Measurements from ENCODE around the gene CRTC3.
"Not testable (repeated sequence)": the region's sequence is repeated elsewhere in the genome, so short reads cannot be mapped to it uniquely, and the experiment has no call there.

The CRTC3 gene

DNA sequence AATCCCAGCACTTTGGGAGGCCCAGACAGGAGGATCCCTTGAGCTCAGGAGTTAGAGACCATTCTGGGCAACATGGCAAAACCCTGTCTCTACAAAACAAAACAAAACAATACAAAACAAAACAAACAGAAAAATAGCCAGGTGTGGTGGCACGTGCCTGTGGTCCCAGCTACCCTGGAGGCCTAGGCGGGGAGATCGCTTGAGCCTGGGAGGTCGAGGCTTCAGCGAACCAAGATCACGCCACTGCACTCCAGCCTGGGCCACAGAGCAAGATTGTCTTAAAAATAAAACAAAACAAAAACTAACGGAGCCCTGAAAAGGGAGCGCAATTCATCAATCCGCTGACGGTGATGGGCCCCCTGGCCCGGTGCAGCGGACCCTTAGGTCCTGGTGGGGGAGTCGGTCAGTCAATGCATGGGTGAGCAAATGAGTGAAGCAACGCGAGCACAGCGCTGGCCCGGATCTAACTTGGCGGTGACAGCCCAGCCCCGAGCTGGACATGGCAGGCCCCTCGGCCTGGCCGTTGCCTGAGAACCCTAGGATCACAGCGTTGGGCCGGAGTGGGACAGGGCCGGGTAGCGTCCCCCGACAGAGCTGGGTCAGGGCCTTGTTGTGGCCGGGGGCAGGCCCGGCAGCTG lies 135.0 kb downstream of the CRTC3 start:
- DNase-seq (ENCODE audit: extremely low spot score): no peak
- ChIA-PET POLR2A (interaction anchor here (1.4 kb wide), 1 partner anchor 9 kb away, joined by 3 read pairs; no protein-coding TSS in a partner anchor), CTCF (interaction anchor here (0.7 kb wide), 2 partner anchors 268 to 338 kb away, joined by 3 to 4 read pairs; no protein-coding TSS in a partner anchor)
- TF ChIP-seq L3MBTL2 (conservative IDR thresholded peaks at IDR 0.05) (peak; percentile 15; the same call in 1 of the 2 replicates), TARDBP (IDR thresholded peaks at IDR 0.05) (no peak)

DNA sequence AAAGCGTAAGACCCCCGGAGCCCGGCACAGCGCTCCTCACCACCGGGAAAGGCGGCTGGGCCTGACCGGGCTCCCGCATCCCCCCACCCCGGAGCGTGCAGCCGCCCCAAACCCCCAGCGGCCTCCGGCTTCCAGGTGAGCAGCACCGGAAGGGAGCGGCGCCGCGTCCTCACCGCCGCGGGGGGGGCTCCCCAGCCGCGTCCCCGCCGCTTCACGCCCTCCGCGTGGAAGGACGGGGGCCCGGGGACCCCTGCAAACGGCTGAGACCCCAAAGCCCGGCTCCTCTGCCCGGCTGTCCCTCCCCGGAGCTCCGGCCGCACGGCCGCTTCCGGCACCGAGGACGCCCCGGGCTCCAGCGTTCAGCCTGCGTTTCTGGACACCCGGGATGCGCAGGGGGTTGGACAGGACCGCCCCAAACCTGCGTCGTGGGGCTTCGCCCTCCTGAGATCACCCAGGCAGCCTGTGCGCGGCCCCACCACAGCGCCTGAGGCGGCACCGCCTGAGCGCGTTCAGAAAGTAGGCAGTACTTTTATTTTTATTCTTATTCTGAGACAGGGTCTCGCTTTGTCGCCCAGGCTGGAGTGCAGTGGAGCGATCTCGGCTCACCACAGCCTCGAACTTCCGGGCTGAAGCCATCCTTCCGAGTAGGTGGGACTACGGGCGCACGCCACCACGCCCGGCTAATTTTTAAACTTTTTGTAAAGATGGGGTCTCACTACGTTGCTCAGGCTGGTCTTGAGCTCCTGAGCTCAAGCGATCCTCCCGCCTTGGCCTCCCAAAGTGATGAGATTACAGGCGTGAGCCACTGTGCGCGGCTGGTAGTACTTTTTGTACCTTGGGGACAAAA lies 135.8 kb downstream of the CRTC3 start:
- CTCF ChIA-PET: no interaction called here
- POLR2A ChIA-PET: interaction anchor here (1.4 kb wide), 1 partner anchor 9 kb away, joined by 3 read pairs; no protein-coding TSS in a partner anchor
- peak; percentile 56 for DNase-seq (ENCODE audit: extremely low spot score)
- TF ChIP-seq ELF4 (IDR thresholded peaks at IDR 0.05) (peak; percentile 61; the same call in 1 of the 2 replicates), L3MBTL2 (conservative IDR thresholded peaks at IDR 0.05) (peak; percentile 39; the same call in 1 of the 2 replicates), FOXK2 (IDR thresholded peaks at IDR 0.05) (no peak)

DNA sequence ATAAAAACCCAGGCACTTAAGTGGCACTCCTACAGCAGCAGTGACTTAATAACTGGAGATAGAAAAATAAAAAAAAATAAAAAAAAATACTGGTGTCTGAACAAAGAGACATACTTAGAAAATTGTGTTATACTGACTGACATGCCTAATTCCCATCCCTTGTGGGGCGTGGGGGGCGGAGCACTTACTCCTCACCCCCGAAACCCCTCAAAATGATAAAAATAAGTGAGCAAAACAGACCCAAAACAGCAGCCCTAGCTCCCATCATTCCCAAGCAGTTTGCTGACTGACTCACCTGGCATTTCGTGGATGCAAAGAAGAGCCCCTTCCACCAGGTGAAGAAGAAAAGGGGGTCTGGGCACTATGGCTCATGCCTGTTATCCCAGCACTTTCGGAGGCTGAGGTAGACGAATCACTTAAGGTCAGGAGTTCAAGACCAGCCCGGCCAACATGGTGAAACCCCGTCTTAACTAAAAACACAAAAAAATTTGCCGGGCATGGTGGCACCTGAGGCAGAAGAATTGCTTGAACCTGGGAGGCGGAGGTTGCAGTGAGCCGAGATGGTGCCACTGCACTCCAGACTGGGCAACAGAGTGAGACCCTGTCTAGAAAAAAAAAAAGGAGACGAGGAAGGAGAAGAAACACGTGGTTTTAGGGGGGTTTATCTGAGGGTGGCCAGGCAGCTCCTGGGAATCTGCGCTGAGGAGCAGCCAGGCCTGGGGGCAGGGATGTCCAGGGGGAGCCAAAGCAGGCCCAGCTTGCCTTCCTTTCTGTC lies 136.6 kb downstream of the CRTC3 start:
- DNase-seq (ENCODE audit: extremely low spot score): no peak
- ChIA-PET CTCF (interaction anchor here (0.6 to 1.1 kb wide), 2 partner anchors 266 to 269 kb away, joined by 3 to 5 read pairs; partner anchors contain the start of gene HDDC3), POLR2A (no interaction called here)
- TF ChIP-seq, protein P1, sequence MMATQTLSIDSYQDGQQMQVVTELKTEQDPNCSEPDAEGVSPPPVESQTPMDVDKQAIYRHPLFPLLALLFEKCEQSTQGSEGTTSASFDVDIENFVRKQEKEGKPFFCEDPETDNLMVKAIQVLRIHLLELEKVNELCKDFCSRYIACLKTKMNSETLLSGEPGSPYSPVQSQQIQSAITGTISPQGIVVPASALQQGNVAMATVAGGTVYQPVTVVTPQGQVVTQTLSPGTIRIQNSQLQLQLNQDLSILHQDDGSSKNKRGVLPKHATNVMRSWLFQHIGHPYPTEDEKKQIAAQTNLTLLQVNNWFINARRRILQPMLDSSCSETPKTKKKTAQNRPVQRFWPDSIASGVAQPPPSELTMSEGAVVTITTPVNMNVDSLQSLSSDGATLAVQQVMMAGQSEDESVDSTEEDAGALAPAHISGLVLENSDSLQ (IDR thresholded peaks at IDR 0.05): no peak
- TF ChIP-seq ZNF384 (IDR thresholded peaks at IDR 0.05) (no peak), FOXA1 (IDR thresholded peaks at IDR 0.05) (no peak), TARDBP (IDR thresholded peaks at IDR 0.05) (no peak), ARNT (IDR thresholded peaks at IDR 0.05) (no peak), LEF1 (IDR thresholded peaks at IDR 0.05; ENCODE audit: borderline replicate concordance) (no peak), BHLHE40 (IDR thresholded peaks at IDR 0.05; ENCODE audit: borderline replicate concordance) (no peak), CTBP1 (IDR thresholded peaks at IDR 0.05; ENCODE audit: borderline replicate concordance) (no peak), SUZ12 (IDR thresholded peaks at IDR 0.05) (no peak), FOXM1 (IDR thresholded peaks at IDR 0.05; ENCODE audit: borderline replicate concordance) (no peak), FOXK2 (IDR thresholded peaks at IDR 0.05) (no peak), HDGF (IDR thresholded peaks at IDR 0.05; ENCODE audit: borderline replicate concordance) (no peak), ELF4 (IDR thresholded peaks at IDR 0.05) (no peak), SP1 (IDR thresholded peaks at IDR 0.05) (no peak), L3MBTL2 (conservative IDR thresholded peaks at IDR 0.05) (no peak), NFRKB (IDR thresholded peaks at IDR 0.05) (no peak)

DNA sequence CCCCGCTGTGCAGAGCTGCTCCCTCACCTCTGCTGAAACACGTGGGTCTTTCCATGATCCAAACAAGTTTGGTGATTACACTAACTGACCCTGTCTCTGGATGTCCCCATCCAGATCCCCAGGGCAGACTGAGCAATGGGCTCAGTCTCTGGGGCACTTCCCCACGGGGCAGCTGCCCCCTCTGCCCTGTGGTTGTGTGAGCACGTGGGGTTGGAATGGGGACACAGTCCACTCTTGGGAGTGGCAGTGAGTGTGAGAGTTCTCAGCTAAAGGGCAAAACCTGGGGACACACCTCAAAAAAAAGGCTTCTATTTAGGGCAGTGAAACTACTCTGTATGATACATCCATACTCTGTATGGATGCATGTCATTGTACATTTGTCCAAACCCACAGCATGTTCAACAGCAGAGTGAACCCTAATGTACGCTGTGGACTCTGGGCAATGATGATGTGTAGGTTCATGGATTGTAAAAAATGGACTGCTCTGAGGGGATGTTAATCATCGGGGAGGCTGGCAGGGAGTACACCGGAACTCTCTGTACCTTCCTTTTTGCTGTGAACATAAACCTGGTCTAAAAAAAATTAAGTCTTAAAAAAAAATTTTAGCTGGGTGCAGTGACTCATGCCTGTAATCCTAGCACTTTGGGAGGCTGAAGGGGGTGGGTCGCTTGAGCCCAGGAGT lies 137.5 kb downstream of the CRTC3 start:
- DNase-seq (ENCODE audit: extremely low spot score): no peak
- ChIA-PET POLR2A (no interaction called here), CTCF (interaction anchor here (1.1 kb wide), 1 partner anchor 265 kb away, joined by 5 read pairs; the partner anchor contains the start of gene HDDC3)
- TF ChIP-seq NFRKB (IDR thresholded peaks at IDR 0.05) (no peak), SUZ12 (IDR thresholded peaks at IDR 0.05) (no peak), L3MBTL2 (conservative IDR thresholded peaks at IDR 0.05) (no peak), TARDBP (IDR thresholded peaks at IDR 0.05) (no peak), LEF1 (IDR thresholded peaks at IDR 0.05; ENCODE audit: borderline replicate concordance) (no peak), ZNF384 (IDR thresholded peaks at IDR 0.05) (no peak), FOXA1 (IDR thresholded peaks at IDR 0.05) (no peak), CTBP1 (IDR thresholded peaks at IDR 0.05; ENCODE audit: borderline replicate concordance) (no peak), ELF4 (IDR thresholded peaks at IDR 0.05) (no peak), HDGF (IDR thresholded peaks at IDR 0.05; ENCODE audit: borderline replicate concordance) (no peak), BHLHE40 (IDR thresholded peaks at IDR 0.05; ENCODE audit: borderline replicate concordance) (no peak), FOXM1 (IDR thresholded peaks at IDR 0.05; ENCODE audit: borderline replicate concordance) (no peak)
- TF ChIP-seq, protein P1 (IDR thresholded peaks at IDR 0.05): no peak

DNA sequence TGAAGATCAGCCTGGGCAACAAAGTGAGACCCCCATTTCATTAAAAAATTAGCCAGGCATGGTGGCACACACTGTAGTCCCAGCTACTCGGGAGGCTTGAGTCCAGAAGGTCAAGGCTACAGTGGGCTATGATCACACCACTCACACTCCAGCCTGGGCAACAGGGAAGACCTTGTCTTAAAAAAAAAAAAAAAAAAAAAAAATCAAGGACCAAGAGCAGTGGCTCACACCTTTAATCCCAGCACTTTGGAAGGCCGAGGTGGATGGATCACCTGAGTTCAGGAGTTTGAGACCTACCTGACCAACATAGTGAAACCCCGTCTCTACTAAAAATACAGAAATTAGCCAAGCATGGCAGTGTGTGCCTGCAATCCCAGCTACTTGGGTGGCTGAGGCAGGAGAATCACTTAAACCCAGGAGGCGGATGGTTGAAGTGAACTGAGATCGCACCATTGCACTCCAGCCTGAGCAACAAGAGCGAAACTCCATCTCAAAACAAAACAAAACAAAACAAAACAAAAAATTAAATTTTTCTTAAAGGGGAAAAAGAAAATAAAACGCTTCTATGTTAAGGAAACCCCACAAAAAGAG lies 138.1 kb downstream of the CRTC3 start:
- CTCF ChIA-PET: interaction anchor here (1.1 kb wide), 1 partner anchor 265 kb away, joined by 5 read pairs; the partner anchor contains the start of gene HDDC3
- POLR2A ChIA-PET; DNase-seq (ENCODE audit: extremely low spot score): not testable (repeated sequence)

DNA sequence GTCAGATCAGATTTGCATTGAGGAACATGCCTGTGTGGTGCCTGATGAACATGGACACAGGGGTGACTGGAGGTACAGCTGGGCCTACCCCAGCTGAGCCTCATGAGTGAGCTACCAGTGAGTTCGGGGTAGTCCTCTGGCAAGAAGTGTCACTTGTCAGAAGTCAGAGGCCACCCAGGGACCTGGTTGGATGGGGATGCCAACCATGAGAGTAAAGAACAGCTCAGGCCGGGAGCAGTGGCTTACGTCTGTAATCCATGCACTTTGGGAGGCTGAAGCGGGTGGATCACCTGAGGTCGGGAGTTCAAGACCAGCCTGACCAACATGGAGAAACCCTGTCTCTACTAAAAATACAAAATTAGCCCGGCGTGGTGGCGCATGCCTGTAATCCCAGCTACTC lies 140.9 kb downstream of the CRTC3 start:
- not testable (repeated sequence) for DNase-seq (ENCODE audit: extremely low spot score)
- ChIA-PET CTCF (interaction anchor here (1.4 kb wide), 1 partner anchor 215 kb away, joined by 3 read pairs; no protein-coding TSS in a partner anchor), POLR2A (interaction anchor here (0.9 kb wide), 1 partner anchor 46 kb away, joined by 3 read pairs; the partner anchor contains the start of gene BLM)
